Keratinocyte (primary cell): Measurements from ENCODE around the gene PYURF. TPM values are rescaled to one million over a fixed set of nuclear protein-coding genes. Genes with fewer than 3 reads are reported as not detected.

ENCODE experiments used
- DNase-seq: peaks from one replicate; pipeline ENCODE4 v3.0.0-alpha.2; 2011; ENCODE audit warnings: low read depth, missing footprints, low spot score
- FAIRE-seq: peaks from 2 replicates; lab custom pipeline; 2011; peaks lifted over from hg19 to GRCh38; lab: Jason Lieb, UNC
- H2AFZ ChIP-seq: 2 replicates; pipeline ENCODE4 v1.6.0; 2012; ENCODE audit warnings: low read length, control low read depth, inconsistent platforms; ENCODE audit not compliant: control insufficient read depth
- H3K27ac ChIP-seq: 2 replicates; pipeline ENCODE4 v1.5.1; 2011; ENCODE audit warnings: low read length; ENCODE audit not compliant: control insufficient read depth, insufficient read depth
- H3K27me3 ChIP-seq: 3 replicates; pipeline ENCODE4 v1.6.0; 2011; ENCODE audit warnings: low read length; ENCODE audit not compliant: control insufficient read depth, insufficient read depth; ENCODE audit errors: extremely low read depth
- H3K36me3 ChIP-seq, 2 experiments: 2 replicates in 1 of 2; 3 replicates in 1 of 2; pipeline ENCODE4 v1.5.1; 2011; ENCODE audit warnings: low read length in 2 of 2, mild to moderate bottlenecking in 1 of 2; ENCODE audit not compliant: control insufficient read depth in 2 of 2, insufficient read depth in 2 of 2; ENCODE audit errors: extremely low read depth in 1 of 2
- H3K4me1 ChIP-seq: 3 replicates; pipeline ENCODE4 v1.5.1; 2011; ENCODE audit warnings: low read length; ENCODE audit not compliant: control insufficient read depth, insufficient read depth; ENCODE audit errors: extremely low read depth
- H3K4me2 ChIP-seq: 3 replicates; pipeline ENCODE4 v1.6.0; 2011; ENCODE audit warnings: low read depth, low read length; ENCODE audit not compliant: control insufficient read depth, insufficient read depth; ENCODE audit errors: extremely low read depth
- H3K4me3 ChIP-seq, 3 experiments: fragments of 200-600 bp in 1 of 3; sonication (generic) in 1 of 3; 2 replicates in 2 of 3; 3 replicates in 1 of 3; pipeline ENCODE4 v1.5.1; 2011 to 2016; ENCODE audit warnings: low read length in 3 of 3, mild to moderate bottlenecking in 3 of 3, control low read depth in 2 of 3, inconsistent platforms in 1 of 3, low read depth in 1 of 3, mixed read lengths in 1 of 3, mixed run types in 1 of 3, moderate library complexity in 1 of 3; ENCODE audit not compliant: control insufficient read depth in 2 of 3, insufficient read depth in 2 of 3; ENCODE audit errors: extremely low read depth in 1 of 3
- H3K79me2 ChIP-seq: 2 replicates; pipeline ENCODE4 v1.6.0; 2012; ENCODE audit warnings: low read length; ENCODE audit not compliant: control insufficient read depth, insufficient read depth
- H3K9ac ChIP-seq: 3 replicates; pipeline ENCODE4 v1.6.0; 2011; ENCODE audit warnings: low read length; ENCODE audit not compliant: control insufficient read depth, insufficient read depth; ENCODE audit errors: extremely low read depth
- H3K9me1 ChIP-seq: 3 replicates; pipeline ENCODE4 v1.6.0; 2011; ENCODE audit warnings: low read length; ENCODE audit not compliant: control insufficient read depth, insufficient read depth; ENCODE audit errors: extremely low read depth
- H3K9me3 ChIP-seq: 2 replicates; pipeline ENCODE4 v1.5.1; 2012; ENCODE audit warnings: low read depth, low read length; ENCODE audit not compliant: control insufficient read depth
- H4K20me1 ChIP-seq: 3 replicates; pipeline ENCODE4 v1.6.0; 2011; ENCODE audit warnings: low read length; ENCODE audit not compliant: control insufficient read depth, insufficient read depth; ENCODE audit errors: extremely low read depth
- CTCF ChIP-seq, 3 experiments: IDR thresholded peaks in 1 of 3; conservative IDR thresholded peaks in 1 of 3; optimal IDR thresholded peaks in 1 of 3; 2 replicates in 2 of 3; 3 replicates in 1 of 3; pipeline versions ENCODE3 to v1.5.1; 2011; ENCODE audit warnings: low read length in 3 of 3, mild to moderate bottlenecking in 3 of 3, moderate library complexity in 2 of 3, control low read depth in 1 of 3, inconsistent platforms in 1 of 3; ENCODE audit not compliant: insufficient read depth in 2 of 3; ENCODE audit errors: extremely low read depth in 1 of 3
- EZH2 ChIP-seq: IDR thresholded peaks from one replicate; pipeline ENCODE4 v1.6.1; 2012; ENCODE audit warnings: inconsistent platforms, mild to moderate bottlenecking, low read length, moderate library complexity
- dilution Hi-C: fragments of 300-500 bp; cut with MboI; formaldehyde crosslinking; loops from one replicate; pipeline ENCODE4 v1.7.0; 2020; ENCODE audit warnings: low sequenced_read_pairs; ENCODE audit not compliant: extremely low pct_ligation_motif_present
- polyA plus RNA-seq, 5 experiments: library from polyadenylated mRNA; depleted of rRNA in 3 of 5; stranded (reverse) in 3 of 5; stranded (forward) in 1 of 5; unstranded in 1 of 5; fragments of >200 nt; gene quantifications; 1 replicate in 1 of 5; 2 replicates in 3 of 5; 3 replicates in 1 of 5; pipeline versions ENCODE4 v1.2.1 to v1.2.3, GENCODE V29; 2011 to 2012; ENCODE audit warnings: missing spikeins in 2 of 5, low read depth in 1 of 5, low replicate concordance in 1 of 5

PYURF gene
- polyA plus RNA-seq, 1 donor (not counting 4 experiments of a cell fraction or from before 2014, with no cell fraction given), result 95.6 TPM

GRCh38 chr4:88497859-88498409 is 25.6 kb downstream of the PYURF start:
- Histone ChIP-seq H3K36me3 (no peaks in the 10 kb centered on the region), H3K27ac (no peak overlapping the region), H3K9me1 (no peaks in the 10 kb centered on the region), H3K79me2 (no peaks in the 10 kb centered on the region), H2AFZ (no peak overlapping the region), H3K9me3 (no peaks in the 10 kb centered on the region), H4K20me1 (no peaks in the 10 kb centered on the region), H3K27me3 (no peaks in the 10 kb centered on the region), H3K4me1 (no peaks in the 10 kb centered on the region), H3K4me3 (no peak overlapping the region), H3K4me2 (no peak overlapping the region), H3K9ac (no peak overlapping the region)
- DNase-seq (no peak), FAIRE-seq (no peak)
- dilution Hi-C loops, result no loop called here
- TF ChIP-seq CTCF (optimal IDR thresholded peaks at IDR 0.05 in 1 of 3, IDR thresholded peaks at IDR 0.05 in 1 of 3, conservative IDR thresholded peaks at IDR 0.05 in 1 of 3; ENCODE audit: extremely low read depth in 1 of 3, insufficient read depth in 2 of 3, low read length in 3 of 3) (no peak), EZH2 (no peak)

GRCh38 chr4:88489100-88489761 is 34.3 kb downstream of the PYURF start:
- H3K4me3 ChIP-seq, result no peak overlapping the region
- no peaks in the 10 kb centered on the region for H3K4me1 ChIP-seq
- no peaks in the 10 kb centered on the region for H3K9me1 ChIP-seq
- H2AFZ ChIP-seq, result no peak overlapping the region
- no peak for FAIRE-seq
- H3K27me3 ChIP-seq, result no peaks in the 10 kb centered on the region
- no peak overlapping the region for H3K4me2 ChIP-seq
- no peaks in the 10 kb centered on the region for H3K79me2 ChIP-seq
- no peak for DNase-seq
- no peaks in the 10 kb centered on the region for H3K36me3 ChIP-seq
- no peak overlapping the region for H3K27ac ChIP-seq
- no peaks in the 10 kb centered on the region for H4K20me1 ChIP-seq
- H3K9ac ChIP-seq, result no peak overlapping the region
- H3K9me3 ChIP-seq, result no peaks in the 10 kb centered on the region
- dilution Hi-C loops, result no loop called here
- no peak for TF ChIP-seq CTCF (optimal IDR thresholded peaks at IDR 0.05 in 1 of 3, IDR thresholded peaks at IDR 0.05 in 1 of 3, conservative IDR thresholded peaks at IDR 0.05 in 1 of 3; ENCODE audit: extremely low read depth in 1 of 3, insufficient read depth in 2 of 3, low read length in 3 of 3)
- no peak for TF ChIP-seq EZH2
